HepG2 (cell line): ENCODE data around the gene SDK2. TPM values are rescaled to one million over a fixed set of nuclear protein-coding genes. Genes with fewer than 3 reads are reported as not detected.

Source experiments
- ATAC-seq: fragments of 200-7000 bp; cut with Tn5 transposase; 3 replicates; pipeline ENCODE4 v1.9.1; 2020; ENCODE audit warnings: mild to moderate bottlenecking, moderate library complexity
- BruUV-seq: library from RNA; stranded (reverse); fragments of 400-500 nt; replicated peaks from 2 replicates; lab custom pipeline; 2021; lab: Mats Ljungman, UMichigan
- CTCF ChIA-PET: fragments of 300-600 bp; formaldehyde crosslinking; extraction: SDS; loops from one replicate; lab custom pipeline; 2021; ENCODE audit warnings: low total read pairs, inconsistent platforms, low intra/inter-chr PET ratio; lab: Yijun Ruan, JAX
- POLR2A ChIA-PET: fragments of 350-600 bp; sonication (Branson Sonifier 250); formaldehyde crosslinking; loops from one replicate; lab custom pipeline; 2020; ENCODE audit warnings: antibody characterized with exemption, inconsistent platforms; lab: Yijun Ruan, JAX
- DNase-seq: peaks from one replicate; pipeline ENCODE4 v3.0.0-alpha.2; 2015; ENCODE audit warnings: low spot score
- FAIRE-seq: peaks from 3 replicates; lab custom pipeline; 2011; peaks lifted over from hg19 to GRCh38; lab: Jason Lieb, UNC
- H2AFZ ChIP-seq: one replicate; pipeline ENCODE4 v1.6.1; 2011; ENCODE audit warnings: low read length, inconsistent platforms
- H3K27ac ChIP-seq: fragments of 300-600 bp; 3 replicates; pipeline ENCODE4 v1.8.0; 2011; ENCODE audit warnings: mixed run types, mild to moderate bottlenecking, mixed read lengths, low read length, inconsistent platforms; ENCODE audit not compliant: insufficient read depth; ENCODE audit errors: extremely low read length
- H3K27me3 ChIP-seq, 2 experiments: fragments of 200-600 bp in 1 of 2; 2 replicates in 1 of 2; 3 replicates in 1 of 2; pipeline versions ENCODE4 v1.6.0 to v1.8.0; 2011; ENCODE audit warnings: low read length in 2 of 2, mild to moderate bottlenecking in 2 of 2, moderate library complexity in 2 of 2, inconsistent platforms in 1 of 2; ENCODE audit not compliant: insufficient read depth in 2 of 2, control insufficient read depth in 1 of 2
- H3K36me3 ChIP-seq, 2 experiments: fragments of 200-600 bp in 1 of 2; replicated peaks in 1 of 2; 2 replicates in 1 of 2; 3 replicates in 1 of 2; pipeline versions ENCODE4 v1.5.1 to v1.8.0; 2011; ENCODE audit warnings: low read length in 2 of 2, inconsistent platforms in 1 of 2; ENCODE audit not compliant: insufficient read depth in 2 of 2, control insufficient read depth in 1 of 2
- H3K4me1 ChIP-seq: 2 replicates; pipeline ENCODE4 v1.5.1; 2012; ENCODE audit warnings: low read length, inconsistent platforms; ENCODE audit not compliant: insufficient read depth
- H3K4me2 ChIP-seq: 2 replicates; pipeline ENCODE4 v1.6.0; 2011; ENCODE audit warnings: low read depth, low read length, inconsistent platforms
- H3K4me3 ChIP-seq, 3 experiments: fragments of 200-600 bp in 1 of 3; sonication (generic), shearing (Covaris generic) in 1 of 3; replicated peaks in 1 of 3; 2 replicates each; pipeline ENCODE4 v1.5.1; 2011 to 2016; ENCODE audit warnings: low read length in 3 of 3, inconsistent platforms in 2 of 3, low read depth in 2 of 3, mild to moderate bottlenecking in 2 of 3, control low read depth in 1 of 3, mixed read lengths in 1 of 3; ENCODE audit not compliant: insufficient read depth in 1 of 3
- H3K79me2 ChIP-seq: one replicate; pipeline ENCODE4 v1.6.1; 2011; ENCODE audit warnings: low read length, inconsistent platforms; ENCODE audit not compliant: insufficient read depth
- H3K9ac ChIP-seq: 2 replicates; pipeline ENCODE4 v1.6.0; 2011; ENCODE audit warnings: mild to moderate bottlenecking, low read depth, low read length, inconsistent platforms; ENCODE audit not compliant: insufficient read depth
- H3K9me3 ChIP-seq: 2 replicates; pipeline ENCODE4 v1.5.1; 2012; ENCODE audit warnings: mild to moderate bottlenecking, low read length
- H4K20me1 ChIP-seq: 2 replicates; pipeline ENCODE4 v1.6.0; 2011; ENCODE audit warnings: inconsistent platforms, mild to moderate bottlenecking, low read length, moderate library complexity; ENCODE audit not compliant: insufficient read depth
- AKAP8 ChIP-seq: sonication (generic); formaldehyde crosslinking; IDR thresholded peaks from 2 replicates; pipeline ENCODE4 v1.5.1; 2020; ENCODE audit warnings: mild to moderate bottlenecking, missing genetic modification reagents
- ARID3A ChIP-seq: IDR thresholded peaks from 2 replicates; pipeline ENCODE4 v1.6.1; 2012; ENCODE audit warnings: low read depth, low read length, improper control_type of control experiment
- NFRKB ChIP-seq: fragments of 450-650 bp; IDR thresholded peaks from 2 replicates; pipeline ENCODE4 v1.6.1; 2017
- RBM39 ChIP-seq: fragments of 200-400 bp; formaldehyde crosslinking; IDR thresholded peaks from one replicate; pipeline ENCODE4 v1.6.1; 2018; ENCODE audit warnings: antibody characterized with exemption, mild to moderate bottlenecking, low read depth, low read length; ENCODE audit not compliant: poor library complexity, severe bottlenecking
- TEAD3 ChIP-seq: optimal IDR thresholded peaks from 2 replicates; pipeline ENCODE3; 2016; ENCODE audit warnings: borderline replicate concordance
- ZBTB10 ChIP-seq: sonication (generic); formaldehyde crosslinking; IDR thresholded peaks from 2 replicates; pipeline ENCODE4 v1.4.0; 2020; ENCODE audit warnings: missing genetic modification reagents, borderline replicate concordance
- WGBS: methylation state at CpG from one replicate; pipeline ENCODE4 v1.1.6; 2017; ENCODE audit warnings: low lambda C conversion rate; 5-methylcytosine and 5-hydroxymethylcytosine counted together
- in situ Hi-C: cut with HindIII; loops from 2 replicates; pipeline ENCODE4 v1.10.0; 2017; ENCODE audit warnings: low pct_unique_long_range_greater_than_20kb; ENCODE audit not compliant: extremely low pct_ligation_motif_present
- intact Hi-C: fragments of 100-400 bp; cut with micrococcal nuclease; formaldehyde crosslinking; loops from one replicate; pipeline ENCODE4 v1.10.0; 2022; ENCODE audit not compliant: unreplicated experiment
- polyA plus RNA-seq, 8 experiments: library from polyadenylated mRNA; depleted of rRNA in 3 of 8; stranded (reverse) in 7 of 8; unstranded in 1 of 8; fragments of >200 nt; fragmentation: Illumina TruSeq in 4 of 8; extraction: Trizol in 4 of 8; gene quantifications; 2 replicates each; pipeline versions ENCODE4 v1.2.1 to v1.2.3, GENCODE V29; 2011 to 2016; ENCODE audit warnings: low read depth in 4 of 8, missing spikeins in 1 of 8, mixed read lengths in 1 of 8; ENCODE audit not compliant: insufficient read depth in 1 of 8
- total RNA-seq, 5 experiments: library from RNA; depleted of rRNA; stranded (reverse); fragments of >200 nt; fragmentation: Illumina TruSeq; extraction: Trizol; gene quantifications; 2 replicates each; pipeline ENCODE4 v1.2.3, GENCODE V29; 2016; ENCODE audit warnings: low read depth in 1 of 5

Gene SDK2
- total and polyA plus RNA-seq, 2 of the 13 experiments (the other 11 are each of a cell fraction or from before 2014, with no cell fraction given): not detected

DNA sequence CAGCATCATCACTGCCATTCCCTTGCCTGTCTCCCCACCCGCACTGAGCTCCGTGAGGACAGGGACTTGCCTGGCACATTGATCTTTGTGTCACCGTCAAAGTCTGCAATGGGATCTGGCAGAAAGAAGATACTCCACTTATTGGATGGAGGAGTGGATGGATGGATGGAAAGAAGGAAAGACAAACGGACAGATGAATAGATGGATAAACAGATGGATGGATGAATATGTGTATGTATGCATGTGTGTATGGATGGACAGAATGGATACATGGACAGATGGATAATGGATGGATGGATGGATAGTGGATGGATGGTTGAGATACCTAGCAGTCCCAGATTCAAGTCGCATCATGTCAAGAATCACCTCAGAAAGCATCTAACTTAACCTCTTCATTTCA lies 99.9 kb downstream of the SDK2 start (continued):
- TF ChIP-seq ZBTB10 (CRISPR knock-in tag): no peak

DNA sequence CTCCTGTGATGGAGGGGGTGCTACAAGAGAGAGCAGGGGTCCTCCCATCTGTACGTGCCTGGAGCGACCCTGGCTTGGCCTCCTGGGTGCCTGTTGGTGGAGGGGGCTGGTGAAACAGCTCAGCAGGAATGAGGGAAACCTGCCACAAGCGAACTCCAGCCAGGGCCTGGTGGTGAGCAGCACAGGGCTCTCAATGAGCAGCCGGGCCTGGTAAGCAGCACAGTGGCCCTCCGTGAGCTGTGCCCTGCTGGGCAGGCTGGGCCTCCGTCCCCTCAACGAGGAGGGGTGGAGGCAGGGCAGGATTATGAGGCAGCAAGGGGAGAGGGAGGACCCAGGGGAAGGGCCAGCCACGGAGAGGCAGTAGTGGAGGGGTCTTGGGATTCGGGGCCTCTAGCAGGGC lies 101.9 kb downstream of the SDK2 start:
- TF ChIP-seq RBM39 (no peak), ARID3A (no peak), AKAP8 (CRISPR knock-in tag) (no peak), TEAD3 (CRISPR knock-in tag) (no peak), NFRKB (no peak)
- FAIRE-seq: no peak
- peaks cover 27 to 90% of the 10 kb centered on the region in 2 experiments for H3K27me3 ChIP-seq
- no peak overlapping the region for H2AFZ ChIP-seq
- no peak overlapping the region for H3K27ac ChIP-seq
- no peak overlapping the region for H3K4me2 ChIP-seq
- ChIA-PET POLR2A (no interaction called here), CTCF (no interaction called here)
- no TSS peak for BruUV-seq
- H3K36me3 ChIP-seq: no peaks in the 10 kb centered on the region
- WGBS: 3% methylated on average over 7 of the region's 9 CpGs
- H4K20me1 ChIP-seq: no peaks in the 10 kb centered on the region
- no peaks in the 10 kb centered on the region for H3K9me3 ChIP-seq
- no peaks in the 10 kb centered on the region for H3K79me2 ChIP-seq
- DNase-seq: no peak
- H3K9ac ChIP-seq: no peak overlapping the region
- in situ Hi-C loops (no loop called here), intact Hi-C loops (no loop called here)
- ATAC-seq: no peak
- H3K4me1 ChIP-seq: no peaks in the 10 kb centered on the region
- H3K4me3 ChIP-seq: no peak overlapping the region
